HG03196 (cell line): ENCODE measurements around the gene RAB37.

ENCODE experiments used
- ATAC-seq: cut with Tn5 transposase; IDR thresholded peaks from one replicate; pipeline ENCODE4 v1.9.1; 2021; ENCODE audit not compliant: unreplicated experiment

Gene RAB37

DNA sequence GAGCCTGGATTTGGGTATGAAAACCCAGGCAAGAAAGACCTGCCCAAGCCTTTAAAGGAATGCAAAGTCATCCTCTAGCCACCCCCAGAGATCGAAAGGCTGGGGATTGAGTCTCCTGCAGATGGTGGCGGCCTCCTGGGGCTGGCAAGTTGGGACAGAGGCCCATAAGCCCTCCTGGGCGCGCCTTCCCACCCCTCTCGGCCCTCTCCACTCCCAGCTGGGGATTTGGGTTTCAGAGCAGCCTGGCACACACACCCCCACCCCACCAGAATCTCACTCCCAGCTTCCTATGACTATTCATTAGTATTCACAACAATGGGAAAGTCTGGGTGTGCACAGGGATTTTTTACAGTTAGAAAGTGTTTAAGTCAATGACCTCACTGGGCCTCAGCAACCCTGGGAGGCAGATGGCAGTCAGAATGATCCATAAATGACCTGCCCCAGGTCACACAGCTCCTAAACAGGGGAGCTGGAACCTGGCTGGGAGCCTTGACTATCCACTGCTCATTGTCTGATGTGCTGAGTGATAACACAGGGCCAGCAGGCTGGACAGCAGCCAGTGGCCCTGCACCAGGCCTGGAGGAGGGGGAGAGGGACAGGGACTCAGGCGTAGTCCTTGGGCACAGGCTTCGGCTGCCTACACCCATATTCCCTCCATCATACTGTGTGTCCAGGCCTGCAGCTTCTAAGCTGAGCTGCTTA is 23.5 kb downstream of the RAB37 start:
- no peak for ATAC-seq

DNA sequence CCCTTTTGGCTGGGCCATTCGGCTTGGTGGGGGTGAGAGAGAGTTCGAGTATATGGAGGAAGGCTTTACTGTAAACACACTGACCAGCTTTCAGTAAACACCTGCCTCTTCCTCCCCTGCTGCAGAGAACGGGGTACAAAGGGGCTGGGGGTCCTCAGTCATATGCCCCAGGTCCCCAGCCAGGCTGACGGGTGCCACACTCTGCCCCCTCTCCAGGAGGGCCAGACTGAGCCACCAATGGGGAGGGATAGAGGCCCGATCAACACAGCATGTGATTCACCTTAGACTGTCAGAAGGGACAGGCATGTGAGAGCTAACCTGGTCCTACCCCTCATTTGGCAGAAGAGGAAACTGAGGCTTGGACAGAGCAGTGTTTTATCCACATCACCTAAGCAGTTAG is 24.4 kb downstream of the RAB37 start:
- no peak for ATAC-seq

DNA sequence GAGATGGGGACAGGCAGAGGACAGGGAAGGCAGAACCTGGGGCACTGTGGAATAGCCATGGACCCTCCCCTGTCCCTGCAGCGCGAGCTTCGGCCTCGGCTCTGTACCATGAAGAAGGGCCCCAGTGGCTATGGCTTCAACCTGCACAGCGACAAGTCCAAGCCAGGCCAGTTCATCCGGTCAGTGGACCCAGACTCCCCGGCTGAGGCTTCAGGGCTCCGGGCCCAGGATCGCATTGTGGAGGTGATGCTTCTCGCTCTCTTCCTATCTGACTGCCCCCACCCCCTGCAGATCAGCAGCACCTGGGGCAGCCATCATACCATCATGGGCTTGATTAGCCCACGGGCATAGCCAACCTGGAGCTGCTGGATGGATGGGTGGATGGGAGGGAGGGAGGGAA is 24.9 kb downstream of the RAB37 start:
- ATAC-seq: no peak

DNA sequence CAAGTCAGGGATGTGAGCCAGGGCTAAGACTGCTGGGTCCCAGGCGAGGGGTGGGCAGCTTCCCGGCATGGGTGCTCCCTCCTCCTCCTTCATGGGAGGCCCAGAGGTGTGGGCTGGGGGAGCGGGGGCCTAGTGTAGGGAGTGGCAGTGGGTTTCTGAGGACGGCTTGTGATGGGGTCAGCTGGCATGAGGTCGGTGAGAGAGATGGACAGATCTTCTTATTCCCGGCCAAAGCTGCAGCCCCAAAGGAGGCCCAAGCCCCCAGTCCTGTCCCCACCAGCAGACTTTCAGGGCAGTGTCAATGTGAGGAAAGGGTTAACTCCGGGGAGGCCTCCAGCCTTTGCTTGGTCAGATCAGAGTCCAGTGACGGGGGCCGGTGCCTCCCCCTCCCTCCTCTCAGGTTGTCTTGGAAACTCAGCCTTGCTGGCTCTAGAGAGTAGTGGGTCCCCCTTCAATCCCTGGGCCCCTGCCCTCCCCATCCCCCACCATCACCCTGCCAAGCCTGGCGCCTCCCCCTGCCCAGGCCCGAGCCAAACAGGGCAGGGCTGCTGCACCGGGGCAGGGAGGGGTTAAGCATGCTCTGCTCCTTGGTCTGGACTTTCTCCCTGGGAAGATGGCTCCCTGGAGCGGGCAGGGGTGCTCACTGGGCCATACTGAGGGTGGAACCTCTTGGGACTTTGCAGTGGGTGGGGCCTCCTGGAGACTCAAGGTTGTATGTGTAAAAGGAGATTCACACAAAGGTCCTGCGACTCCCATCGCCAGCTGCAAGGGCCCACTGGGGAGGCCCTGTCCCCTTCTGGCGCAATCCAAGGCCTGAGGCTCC is 26.7 kb downstream of the RAB37 start:
- ATAC-seq: no peak

DNA sequence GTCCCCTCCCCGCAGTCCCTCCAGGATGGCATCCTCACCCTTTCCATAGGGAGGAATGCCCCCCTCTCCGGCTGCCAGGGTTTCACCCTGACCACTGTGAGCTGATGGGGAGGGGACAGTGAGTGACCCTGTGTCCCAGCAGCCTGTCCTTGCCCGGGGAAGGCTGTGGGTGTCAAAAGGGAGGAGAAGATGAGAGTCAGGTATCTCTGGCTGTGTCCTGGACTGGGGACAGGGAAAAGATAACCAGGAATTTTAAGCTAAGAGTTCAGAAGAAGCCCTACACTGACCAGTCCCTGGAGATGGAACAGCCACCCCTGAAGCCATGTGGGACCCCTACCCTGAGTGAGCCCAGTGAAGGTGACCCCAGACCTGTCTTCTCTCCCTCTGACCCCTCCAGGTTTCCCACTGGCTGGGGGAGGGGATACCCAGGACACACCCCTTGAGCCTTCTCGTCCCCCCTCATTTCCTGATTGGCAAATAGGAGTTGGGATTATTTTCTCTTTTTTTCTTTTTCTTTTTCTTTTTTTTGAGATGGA is 27.8 kb downstream of the RAB37 start:
- ATAC-seq: no peak

DNA sequence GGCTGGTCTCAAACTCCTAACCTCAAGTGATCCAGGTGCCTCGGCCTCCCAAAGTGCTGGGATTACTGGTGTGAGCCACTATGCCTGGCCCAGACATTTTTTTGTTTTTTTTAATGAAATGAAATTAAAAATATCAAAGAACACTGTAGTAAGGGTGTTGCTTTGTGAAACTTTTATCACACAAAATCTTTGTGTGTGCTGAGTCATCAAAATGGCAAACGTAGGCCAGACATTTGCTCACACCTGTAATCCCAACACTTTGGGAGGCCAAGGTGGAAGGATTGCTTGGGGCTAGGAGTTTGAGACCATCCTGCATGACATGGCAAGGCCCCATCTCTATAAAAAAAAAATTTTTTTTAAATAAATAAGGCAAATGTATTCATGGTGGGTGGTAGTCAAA is 29.4 kb downstream of the RAB37 start:
- no peak for ATAC-seq

DNA sequence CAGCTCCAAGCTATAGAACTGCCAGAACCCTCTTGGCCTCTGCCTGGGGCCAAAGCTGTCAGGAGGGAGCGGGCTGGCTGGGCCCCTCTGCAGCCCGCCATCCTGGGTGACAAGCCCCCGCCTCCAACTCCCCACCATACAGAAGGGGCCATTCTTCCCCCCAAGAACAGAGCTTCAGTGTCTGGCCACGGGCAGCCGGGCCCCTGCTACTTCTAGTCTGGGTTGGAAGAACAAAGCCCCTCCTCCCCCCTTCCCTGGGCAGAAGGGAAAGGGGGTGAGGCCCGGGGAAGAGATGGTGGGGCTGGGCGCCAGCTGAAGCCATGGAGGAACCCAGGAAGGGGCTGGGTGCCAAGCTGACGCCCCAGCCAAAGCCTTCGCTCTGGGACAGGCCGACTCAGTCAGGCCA is 30.1 kb downstream of the RAB37 start:
- ATAC-seq: no peak

DNA sequence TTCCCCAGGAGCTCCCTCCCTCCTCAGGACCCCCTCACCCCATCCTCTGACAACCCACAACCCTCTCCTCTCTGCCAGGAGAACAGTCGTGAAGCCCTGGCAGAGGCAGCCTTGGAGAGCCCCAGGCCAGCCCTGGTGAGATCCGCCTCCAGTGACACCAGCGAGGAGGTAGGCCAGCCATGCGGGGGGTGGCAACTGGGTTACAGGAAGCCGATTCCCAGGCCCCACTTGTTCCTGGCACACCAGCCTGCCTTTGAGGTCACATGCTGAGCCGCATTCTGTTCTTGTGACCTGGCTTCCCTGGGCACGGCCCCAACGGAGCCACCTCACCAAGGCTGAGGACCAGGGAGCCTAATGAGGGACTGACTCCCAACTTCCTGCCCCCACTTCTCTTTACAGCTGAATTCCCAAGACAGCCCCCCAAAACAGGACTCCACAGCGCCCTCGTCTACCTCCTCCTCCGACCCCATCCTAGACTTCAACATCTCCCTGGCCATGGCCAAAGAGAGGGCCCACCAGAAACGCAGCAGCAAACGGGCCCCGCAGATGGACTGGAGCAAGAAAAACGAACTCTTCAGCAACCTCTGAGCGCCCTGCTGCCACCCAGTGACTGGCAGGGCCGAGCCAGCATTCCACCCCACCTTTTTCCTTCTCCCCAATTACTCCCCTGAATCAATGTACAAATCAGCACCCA is 31.2 kb downstream of the RAB37 start:
- ATAC-seq: no peak

DNA sequence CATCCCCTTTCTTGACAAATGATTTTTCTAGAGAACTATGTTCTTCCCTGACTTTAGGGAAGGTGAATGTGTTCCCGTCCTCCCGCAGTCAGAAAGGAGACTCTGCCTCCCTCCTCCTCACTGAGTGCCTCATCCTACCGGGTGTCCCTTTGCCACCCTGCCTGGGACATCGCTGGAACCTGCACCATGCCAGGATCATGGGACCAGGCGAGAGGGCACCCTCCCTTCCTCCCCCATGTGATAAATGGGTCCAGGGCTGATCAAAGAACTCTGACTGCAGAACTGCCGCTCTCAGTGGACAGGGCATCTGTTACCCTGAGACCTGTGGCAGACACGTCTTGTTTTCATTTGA is 31.7 kb downstream of the RAB37 start:
- ATAC-seq: no peak

DNA sequence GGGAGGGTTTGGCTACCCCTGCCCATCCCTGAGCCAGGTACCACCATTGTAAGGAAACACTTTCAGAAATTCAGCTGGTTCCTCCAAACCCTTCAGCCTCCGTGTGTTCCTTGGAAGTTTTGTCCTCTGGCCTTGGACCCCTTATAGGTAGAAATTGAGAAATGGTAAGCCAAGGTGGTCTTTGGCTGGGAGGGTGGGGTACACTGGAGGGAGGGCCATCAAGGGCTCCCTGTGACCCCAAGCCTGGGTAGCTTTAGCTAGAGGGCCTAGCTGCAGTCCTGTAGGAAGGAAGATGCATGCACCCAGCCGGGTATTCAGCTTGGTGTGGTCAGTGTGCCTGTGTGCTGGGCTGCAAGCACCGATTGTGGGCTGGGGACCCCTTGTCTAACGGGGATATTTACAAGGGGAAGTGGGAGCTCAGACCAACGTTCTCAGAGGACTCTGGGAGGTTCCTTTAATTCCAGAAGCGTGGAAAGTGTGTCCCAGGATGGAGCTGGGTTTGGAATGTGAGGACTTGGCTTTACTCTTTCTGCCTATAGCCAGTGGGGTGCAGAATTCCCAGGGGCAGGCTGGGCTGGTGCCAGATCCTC is 32.3 kb downstream of the RAB37 start:
- ATAC-seq: no peak

DNA sequence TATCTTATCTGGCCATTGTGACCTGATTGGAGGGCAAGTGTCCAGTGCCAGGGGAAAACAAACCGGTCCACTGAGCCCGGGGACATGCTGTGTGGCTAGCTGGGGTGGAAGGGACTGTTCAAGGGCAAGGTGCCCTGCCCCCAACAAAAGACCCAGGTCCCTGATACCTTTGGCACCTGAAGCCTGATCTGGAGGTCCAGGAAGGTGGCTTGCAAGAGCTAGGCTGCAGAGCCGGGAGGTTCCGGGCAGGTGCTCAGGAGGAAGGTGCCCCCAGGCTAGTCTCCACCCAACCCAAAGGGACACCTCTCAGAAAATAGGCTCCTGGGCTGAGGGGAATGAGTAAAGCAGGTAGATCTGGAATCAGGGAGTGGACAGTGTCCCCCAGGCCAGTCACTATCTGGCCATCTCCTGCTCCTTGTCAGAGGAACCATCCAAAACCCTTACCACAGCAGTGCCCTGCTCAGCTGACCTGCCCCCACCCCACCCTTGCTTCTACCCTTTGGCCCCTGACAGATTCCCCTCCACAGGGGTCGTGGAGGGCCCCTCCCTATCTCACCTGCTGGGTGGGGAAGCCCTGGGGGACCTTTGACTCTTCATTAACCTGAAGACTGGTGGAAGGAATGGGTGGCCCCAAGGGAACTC is 32.9 kb downstream of the RAB37 start:
- ATAC-seq: no peak

DNA sequence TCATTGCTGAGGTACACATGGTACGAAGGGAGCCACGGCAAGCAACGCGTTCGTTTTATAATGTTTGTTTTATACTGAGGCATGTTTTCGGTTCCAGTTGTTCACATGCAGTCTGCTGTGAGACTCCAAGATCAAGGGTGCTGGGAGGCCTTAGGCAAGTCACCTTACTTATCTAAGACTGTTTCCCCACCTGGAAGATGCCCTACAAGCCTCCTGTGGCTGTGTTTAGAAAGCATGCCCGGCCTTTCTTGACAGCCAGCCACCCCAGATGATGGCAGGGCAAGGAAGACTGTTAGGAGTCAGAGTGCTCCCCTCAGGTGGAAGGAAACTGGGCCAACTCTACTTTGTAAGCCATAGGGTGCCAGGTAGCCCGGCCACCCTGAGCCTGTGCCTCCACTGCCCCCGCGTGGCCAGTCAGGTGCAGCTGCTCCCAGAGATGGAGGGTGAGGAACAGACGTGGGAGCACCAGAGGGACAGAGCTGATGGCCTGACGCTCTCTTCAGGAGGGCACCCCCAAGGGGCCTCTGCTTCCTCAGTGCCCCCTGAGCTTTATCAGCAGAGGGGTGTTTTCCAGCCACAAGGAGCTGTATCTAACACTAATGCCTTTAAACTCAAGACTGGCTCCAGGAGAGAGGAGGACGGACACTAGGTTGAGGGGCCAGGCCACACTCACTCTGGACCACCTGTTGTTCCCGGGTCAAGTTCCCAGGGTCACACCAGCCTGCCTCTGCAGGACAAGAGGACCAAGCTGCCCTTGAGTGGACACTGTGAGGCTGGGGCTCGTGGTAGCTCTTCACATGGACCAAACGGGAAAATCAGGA is 33.7 kb downstream of the RAB37 start:
- ATAC-seq: no peak

DNA sequence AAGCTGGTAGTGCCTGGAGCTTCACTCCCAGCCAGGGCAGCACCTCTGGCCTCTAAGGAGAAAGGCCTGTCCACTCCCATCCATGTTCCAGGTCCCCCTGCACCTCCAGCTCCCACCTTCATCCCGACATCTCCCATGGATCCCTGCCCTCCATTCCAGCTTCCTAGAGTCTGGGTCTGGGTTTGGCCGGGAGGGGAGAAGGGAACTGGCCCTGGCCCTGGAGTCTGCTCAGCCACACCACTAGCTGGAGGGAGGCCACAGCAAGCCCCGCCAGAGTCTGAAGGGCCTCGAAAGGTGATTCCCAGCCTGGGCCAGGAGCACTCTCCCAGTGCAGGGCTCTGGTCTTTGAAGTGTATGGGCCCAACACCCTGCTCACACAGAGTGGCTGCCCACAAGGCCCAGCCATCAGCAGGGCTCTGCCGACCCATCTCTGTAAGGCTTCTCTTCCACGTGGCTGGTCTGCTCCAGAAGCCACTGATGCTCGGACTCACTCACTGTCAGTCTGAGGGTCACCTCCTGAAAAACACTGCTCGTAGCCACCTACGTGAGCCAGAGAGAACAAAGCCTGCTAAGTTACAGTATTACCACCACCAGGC is 34.4 kb downstream of the RAB37 start:
- no peak for ATAC-seq

DNA sequence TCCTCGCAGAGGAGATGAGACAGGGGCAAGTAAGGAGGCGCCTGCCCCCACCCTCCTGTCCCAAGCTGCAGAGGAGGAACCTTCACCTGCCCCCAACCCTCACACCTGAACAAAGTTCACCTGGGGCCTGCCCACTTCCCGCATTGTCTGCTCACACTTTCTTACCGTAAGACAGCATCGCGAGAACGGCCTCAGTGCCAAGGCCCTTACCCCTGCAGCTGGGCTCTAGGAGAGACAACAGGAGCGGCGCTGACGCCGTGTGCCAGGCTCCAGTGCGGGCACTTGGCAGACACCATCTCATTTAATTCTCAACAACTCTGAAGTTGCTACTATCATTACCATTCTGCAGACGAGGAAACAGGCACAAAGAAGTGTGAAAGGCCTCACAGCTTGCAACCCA is 35.0 kb downstream of the RAB37 start:
- ATAC-seq: no peak

DNA sequence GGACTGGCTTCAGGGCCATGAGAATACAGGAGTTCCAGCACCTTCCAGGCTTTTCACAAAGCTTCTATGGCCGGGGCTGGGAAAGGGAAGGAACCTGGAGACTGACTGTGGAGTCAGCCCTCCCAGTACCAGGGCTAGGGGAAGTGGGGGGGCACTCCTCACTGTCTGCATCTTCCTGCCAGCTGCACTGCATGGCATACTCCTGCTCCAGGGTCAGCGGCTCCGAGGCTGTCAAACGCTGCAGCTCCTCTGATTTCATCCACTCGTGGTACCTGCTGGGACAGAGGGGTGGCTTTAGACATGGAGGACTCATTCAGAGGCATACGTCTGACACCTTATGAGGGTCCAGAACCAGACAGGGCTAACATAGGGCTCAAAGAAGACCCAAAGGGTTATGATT is 36.4 kb downstream of the RAB37 start:
- ATAC-seq: no peak

DNA sequence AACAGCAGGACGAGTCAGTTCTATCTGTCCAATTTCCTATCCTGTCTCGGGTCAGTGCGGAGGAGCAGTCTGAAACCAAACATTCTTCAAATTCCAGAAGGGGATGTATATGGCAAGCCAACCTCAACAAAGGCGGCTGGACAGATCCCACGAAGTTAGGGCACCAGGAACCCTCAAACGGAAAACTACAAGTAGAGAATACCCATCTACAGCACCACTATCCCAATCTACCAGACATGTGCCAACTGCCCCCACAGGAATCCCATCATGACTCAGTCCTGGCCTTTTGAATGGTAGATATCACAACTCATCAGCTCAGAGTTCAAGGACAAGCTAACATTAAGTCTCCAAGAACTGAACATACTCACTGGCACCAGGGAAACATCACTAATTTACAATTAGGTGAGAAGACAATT is 36.8 kb downstream of the RAB37 start:
- ATAC-seq: no peak

DNA sequence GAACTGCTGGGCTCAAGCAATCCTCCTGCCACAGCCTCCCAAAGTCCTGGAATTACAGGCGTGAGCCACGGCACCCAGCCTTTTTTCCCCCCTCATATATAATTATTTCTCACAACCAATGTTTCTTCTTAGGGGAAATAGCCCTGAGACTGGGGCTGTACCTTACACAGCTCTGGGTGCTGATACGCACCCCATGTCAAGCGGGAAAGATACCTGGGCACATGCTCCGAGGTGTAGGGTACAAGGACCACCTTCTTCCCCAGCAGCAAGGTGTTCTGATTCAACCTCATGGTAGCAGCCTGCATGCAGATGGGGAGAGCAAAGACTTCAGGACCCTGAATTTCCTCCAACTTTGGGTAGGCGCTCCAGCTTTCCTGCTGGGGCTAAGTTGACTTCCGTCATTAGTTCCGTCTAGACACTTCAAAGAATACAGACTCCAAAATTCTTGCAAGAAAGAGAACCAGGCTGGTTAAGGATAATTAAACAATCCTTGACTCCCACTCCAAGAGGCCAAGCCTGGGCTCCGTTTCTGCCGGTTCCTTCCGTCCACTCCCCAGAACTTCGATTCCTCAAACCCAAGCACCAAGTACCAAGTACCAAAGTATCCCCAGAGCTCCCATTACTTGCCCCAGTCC is 38.5 kb downstream of the RAB37 start:
- no peak for ATAC-seq

DNA sequence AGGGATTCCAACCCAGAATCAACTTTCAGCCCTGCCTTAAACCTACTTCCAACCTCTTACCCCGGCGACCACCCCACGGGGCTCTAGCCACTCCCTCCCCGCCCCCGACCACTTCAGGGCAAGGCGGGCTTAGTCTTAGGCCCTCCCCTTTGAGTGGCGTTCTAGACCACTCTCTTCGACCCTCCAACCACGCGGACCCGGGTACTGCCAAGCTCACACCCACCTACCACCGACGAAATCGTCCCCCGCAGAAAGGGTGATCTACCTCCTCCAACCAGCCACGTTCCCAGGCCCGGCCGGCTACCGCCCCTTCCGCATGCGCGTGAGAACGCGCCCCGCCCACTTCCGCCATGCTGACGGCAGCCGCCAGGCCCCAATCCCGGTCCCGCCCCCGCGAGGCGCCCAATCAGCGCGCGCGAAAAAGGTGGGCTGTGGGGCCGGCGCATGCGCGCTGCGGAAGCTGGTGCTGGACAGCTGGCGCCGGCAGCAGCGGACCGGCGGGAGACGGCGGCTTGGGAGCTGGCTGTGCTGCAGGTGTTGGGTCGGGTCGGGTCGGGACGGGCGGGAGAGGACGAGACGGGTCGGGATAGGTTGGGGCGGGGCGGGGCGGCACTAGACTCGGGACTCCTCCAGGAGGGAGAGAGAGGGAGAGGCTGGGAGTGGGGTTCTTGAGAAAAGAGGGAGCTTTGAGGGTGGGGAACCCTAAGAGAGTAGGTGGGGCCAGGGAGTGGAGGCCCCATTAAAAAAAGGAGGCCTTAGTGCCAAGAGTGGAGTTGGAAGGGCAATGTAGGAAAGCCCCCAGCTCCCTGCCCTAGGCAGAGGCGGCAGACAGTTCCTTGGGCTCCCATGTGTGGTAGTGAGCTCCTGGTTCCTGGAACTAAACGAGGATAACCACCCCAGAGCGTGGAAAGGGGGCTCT is 39.2 kb downstream of the RAB37 start, which contains the start of gene NAT9:
NAT9 (minus strand) TSS at position 302 of the 919 bp plus-strand sequence. CDS start 647 bp downstream, outside the sequence.
- ATAC-seq: peak; percentile 67
